ENCODE data around the gene ZNF724. TPM values are rescaled to one million over a fixed set of nuclear protein-coding genes. Genes with fewer than 3 reads are reported as not detected.

ZNF724 gene
- total RNA-seq, 3 donors from 2014 or later: 2.0 to 5.6 (median 3.5) TPM

- H3K4me1 ChIP-seq: no peaks in the 10 kb centered on the region
- no peaks in the 10 kb centered on the region for H3K36me3 ChIP-seq
- no peak overlapping the region for H3K27ac ChIP-seq
- no peak overlapping the region for H3K4me3 ChIP-seq
- H3K9me3 ChIP-seq: peaks cover 15 to 27% of the 10 kb centered on the region in 2 donors
- no peaks in the 10 kb centered on the region for H3K27me3 ChIP-seq
- intact Hi-C loops (cut with DNase I; ENCODE audit: low total_unique reads): no loop called here
- no peak for DNase-seq (ENCODE audit: low spot score in 2 of 2)
- TF ChIP-seq POLR2A (IDR thresholded peaks at IDR 0.05) (no peak), POLR2AphosphoS5 (IDR thresholded peaks at IDR 0.05) (no peak), CTCF (IDR thresholded peaks at IDR 0.05) (no peak)
Observed at GRCh38 chr19:23241419-23241818, 8.8 kb downstream of the ZNF724 start.

- no peak for DNase-seq (ENCODE audit: low spot score in 2 of 2)
- Histone ChIP-seq H3K27me3 (no peaks in the 10 kb centered on the region), H3K4me3 (no peak overlapping the region), H3K27ac (no peak overlapping the region), H3K36me3 (no peaks in the 10 kb centered on the region), H3K4me1 (no peaks in the 10 kb centered on the region), H3K9me3 (peaks cover 62 to 86% of the 10 kb centered on the region in 2 donors)
- no peak for TF ChIP-seq POLR2A (IDR thresholded peaks at IDR 0.05)
- TF ChIP-seq CTCF (IDR thresholded peaks at IDR 0.05): no peak
- TF ChIP-seq POLR2AphosphoS5 (IDR thresholded peaks at IDR 0.05): no peak
- intact Hi-C loops (cut with DNase I; ENCODE audit: low total_unique reads): no loop called here
Observed at GRCh38 chr19:23222998-23223652, 27.1 kb downstream of the ZNF724 start.

GRCh38 chr19:23203841-23204344 lies 46.3 kb downstream of the ZNF724 start:
- Histone ChIP-seq H3K4me1 (no peaks in the 10 kb centered on the region), H3K4me3 (peak overlapping the region; percentile 29 to 61 (median 42)), H3K27me3 (no peaks in the 10 kb centered on the region), H3K27ac (peak overlapping the region in 1 of 2 donors; percentile 55), H3K36me3 (peaks cover 3% of the 10 kb centered on the region), H3K9me3 (peaks cover 4 to 10% of the 10 kb centered on the region in 2 donors)
- no peak for TF ChIP-seq POLR2AphosphoS5 (IDR thresholded peaks at IDR 0.05)
- TF ChIP-seq CTCF (IDR thresholded peaks at IDR 0.05): no peak
- no peak for TF ChIP-seq POLR2A (IDR thresholded peaks at IDR 0.05)
- intact Hi-C loops (cut with DNase I; ENCODE audit: low total_unique reads): no loop called here
- DNase-seq (ENCODE audit: low spot score in 2 of 2): no peak

- DNase-seq (ENCODE audit: low spot score in 2 of 2): no peak
- intact Hi-C loops (cut with DNase I; ENCODE audit: low total_unique reads): no loop called here
- Histone ChIP-seq H3K27ac (no peak overlapping the region), H3K4me3 (no peak overlapping the region), H3K4me1 (no peaks in the 10 kb centered on the region), H3K27me3 (no peaks in the 10 kb centered on the region), H3K36me3 (no peaks in the 10 kb centered on the region), H3K9me3 (peaks cover 0 to 3% of the 10 kb centered on the region in 2 donors)
- TF ChIP-seq POLR2AphosphoS5 (IDR thresholded peaks at IDR 0.05) (no peak), CTCF (IDR thresholded peaks at IDR 0.05) (no peak)
Observed at GRCh38 chr19:23190341-23190740, 59.9 kb downstream of the ZNF724 start.

- intact Hi-C loops (cut with DNase I; ENCODE audit: low total_unique reads): no loop called here
- Histone ChIP-seq H3K4me3 (no peak overlapping the region), H3K4me1 (no peaks in the 10 kb centered on the region), H3K27ac (no peak overlapping the region), H3K36me3 (no peaks in the 10 kb centered on the region), H3K9me3 (peaks cover 0 to 7% of the 10 kb centered on the region in 2 donors), H3K27me3 (no peaks in the 10 kb centered on the region)
- TF ChIP-seq CTCF (IDR thresholded peaks at IDR 0.05) (no peak), POLR2AphosphoS5 (IDR thresholded peaks at IDR 0.05) (no peak), POLR2A (IDR thresholded peaks at IDR 0.05) (no peak)
- DNase-seq (ENCODE audit: low spot score in 2 of 2): no peak
Observed at GRCh38 chr19:23183251-23183650, 66.9 kb downstream of the ZNF724 start.
